HepG2 (cell line): Measurements from ENCODE around the gene DOC2A. TPM values are rescaled to one million over a fixed set of nuclear protein-coding genes. Genes with fewer than 3 reads are reported as not detected.

Experiments
- BORCS8-MEF2B ChIP-seq: sonication (generic); formaldehyde crosslinking; IDR thresholded peaks from 2 replicates; pipeline ENCODE4 v1.8.0; 2022; ENCODE audit warnings: mild to moderate bottlenecking, missing genetic modification reagents
- ELF3 ChIP-seq: IDR thresholded peaks from 2 replicates; pipeline ENCODE4 v1.6.1; 2016; ENCODE audit warnings: missing genetic modification reagents, missing compliant biosample characterization
- IKZF4 ChIP-seq: sonication (generic); formaldehyde crosslinking; IDR thresholded peaks from 2 replicates; pipeline ENCODE4 v1.5.1; 2020; ENCODE audit warnings: borderline replicate concordance, mild to moderate bottlenecking, low read depth, missing genetic modification reagents; ENCODE audit errors: not compliant biosample characterization
- KAT7 ChIP-seq: IDR thresholded peaks from 2 replicates; pipeline ENCODE4 v1.6.1; 2018; ENCODE audit warnings: borderline replicate concordance, missing compliant biosample characterization
- MEF2D ChIP-seq: sonication (generic); formaldehyde crosslinking; IDR thresholded peaks from 2 replicates; pipeline ENCODE4 v1.5.1; 2020; ENCODE audit warnings: mild to moderate bottlenecking, missing genetic modification reagents
- NCOA2 ChIP-seq: sonication (generic); formaldehyde crosslinking; IDR thresholded peaks from 2 replicates; pipeline ENCODE4 v1.8.0; 2022; ENCODE audit warnings: inconsistent platforms
- RELA ChIP-seq: sonication (generic); formaldehyde crosslinking; IDR thresholded peaks from 2 replicates; pipeline ENCODE4 v1.4.0; 2020; ENCODE audit warnings: missing genetic modification reagents
- SMARCE1 ChIP-seq: fragments of 450-650 bp; IDR thresholded peaks from 2 replicates; pipeline ENCODE4 v1.6.1; 2017; ENCODE audit warnings: borderline replicate concordance
- ZNF280D ChIP-seq: sonication (generic); formaldehyde crosslinking; IDR thresholded peaks from 2 replicates; pipeline ENCODE4 v1.5.1; 2020; ENCODE audit warnings: mild to moderate bottlenecking, missing genetic modification reagents
- ZNF296 ChIP-seq: sonication (generic); formaldehyde crosslinking; conservative IDR thresholded peaks from 2 replicates; pipeline ENCODE4 v1.5.0; 2020; ENCODE audit warnings: mild to moderate bottlenecking, missing genetic modification reagents
- ZNF639 ChIP-seq: conservative IDR thresholded peaks from 2 replicates; pipeline ENCODE4 v1.6.1; 2018; ENCODE audit warnings: missing genetic modification reagents
- ZNF687 ChIP-seq: sonication (generic); formaldehyde crosslinking; IDR thresholded peaks from 2 replicates; pipeline ENCODE4 v1.5.1; 2020; ENCODE audit warnings: mild to moderate bottlenecking, missing genetic modification reagents, moderate library complexity
- ZNF740 ChIP-seq: sonication (generic); formaldehyde crosslinking; IDR thresholded peaks from 2 replicates; pipeline ENCODE4 v1.4.0; 2020; ENCODE audit warnings: missing genetic modification reagents
- polyA plus RNA-seq, 8 experiments: library from polyadenylated mRNA; depleted of rRNA in 3 of 8; stranded (reverse) in 7 of 8; unstranded in 1 of 8; fragments of >200 nt; fragmentation: Illumina TruSeq in 4 of 8; extraction: Trizol in 4 of 8; gene quantifications; 2 replicates each; pipeline versions ENCODE4 v1.2.1 to v1.2.3, GENCODE V29; 2011 to 2016; ENCODE audit warnings: low read depth in 4 of 8, missing spikeins in 1 of 8, mixed read lengths in 1 of 8; ENCODE audit not compliant: insufficient read depth in 1 of 8
- total RNA-seq, 5 experiments: library from RNA; depleted of rRNA; stranded (reverse); fragments of >200 nt; fragmentation: Illumina TruSeq; extraction: Trizol; gene quantifications; 2 replicates each; pipeline ENCODE4 v1.2.3, GENCODE V29; 2016; ENCODE audit warnings: low read depth in 1 of 5

Gene DOC2A
- total and polyA plus RNA-seq, 2 of the 13 experiments (the other 11 are each of a cell fraction or from before 2014, with no cell fraction given), result 0.15 to 0.55 TPM

- 0 out of 2 replicates have a peak, but pooled peaks have one; percentile 26 for TF ChIP-seq ZNF280D (CRISPR knock-in tag)
- peak; percentile 90 for TF ChIP-seq ELF3
- TF ChIP-seq BORCS8-MEF2B (CRISPR knock-in tag), result peak; percentile 97
- 0 out of 2 replicates have a peak, but pooled peaks have one; percentile 89 for TF ChIP-seq ZNF740 (CRISPR knock-in tag)
- peak; percentile 91 for TF ChIP-seq ZNF639 (CRISPR knock-in tag)
- TF ChIP-seq ZNF296 (CRISPR knock-in tag), result peak; percentile 72
- TF ChIP-seq MEF2D, result peak; percentile 91
- TF ChIP-seq ZNF687 (CRISPR knock-in tag), result peak; percentile 99
- TF ChIP-seq IKZF4 (CRISPR knock-in tag), result peak; percentile 98
- no peak for TF ChIP-seq SMARCE1
- TF ChIP-seq RELA (CRISPR knock-in tag), result peak; percentile 93; the same call in 1 of the 2 replicates
- peak; percentile 69 for TF ChIP-seq NCOA2 (CRISPR knock-in tag)
- TF ChIP-seq KAT7 (CRISPR knock-in tag), result peak; percentile 79; the same call in 1 of the 2 replicates
Measured at GRCh38 chr16:30052671-30053372, 42.0 kb upstream of the DOC2A start (continued).
